Measurements from ENCODE around the gene ENTPD3. TPM values are rescaled to one million over a fixed set of nuclear protein-coding genes. Genes with fewer than 3 reads are reported as not detected.

ENTPD3 gene
- total and polyA plus RNA-seq, 8 donors, result 0.93 to 3.8 (median 2.5) TPM; not detected in 4

- Histone ChIP-seq H3K4me1 (no peaks in the 10 kb centered on the region), H3K27me3 (no peaks in the 10 kb centered on the region), H3K4me3 (no peak overlapping the region), H3K36me3 (no peaks in the 10 kb centered on the region), H3K27ac (no peak overlapping the region), H3K9me3 (peaks cover 0 to 13% (median 5%) of the 10 kb centered on the region in 4 donors)
- intact Hi-C loops (cut with DNase I; ENCODE audit: low total_unique reads), result no loop called here
- TF ChIP-seq EP300 (IDR thresholded peaks at IDR 0.05), result no peak
- no peak for TF ChIP-seq POLR2A (IDR thresholded peaks at IDR 0.05)
- no peak for TF ChIP-seq POLR2AphosphoS5 (IDR thresholded peaks at IDR 0.05)
- TF ChIP-seq, protein P1, sequence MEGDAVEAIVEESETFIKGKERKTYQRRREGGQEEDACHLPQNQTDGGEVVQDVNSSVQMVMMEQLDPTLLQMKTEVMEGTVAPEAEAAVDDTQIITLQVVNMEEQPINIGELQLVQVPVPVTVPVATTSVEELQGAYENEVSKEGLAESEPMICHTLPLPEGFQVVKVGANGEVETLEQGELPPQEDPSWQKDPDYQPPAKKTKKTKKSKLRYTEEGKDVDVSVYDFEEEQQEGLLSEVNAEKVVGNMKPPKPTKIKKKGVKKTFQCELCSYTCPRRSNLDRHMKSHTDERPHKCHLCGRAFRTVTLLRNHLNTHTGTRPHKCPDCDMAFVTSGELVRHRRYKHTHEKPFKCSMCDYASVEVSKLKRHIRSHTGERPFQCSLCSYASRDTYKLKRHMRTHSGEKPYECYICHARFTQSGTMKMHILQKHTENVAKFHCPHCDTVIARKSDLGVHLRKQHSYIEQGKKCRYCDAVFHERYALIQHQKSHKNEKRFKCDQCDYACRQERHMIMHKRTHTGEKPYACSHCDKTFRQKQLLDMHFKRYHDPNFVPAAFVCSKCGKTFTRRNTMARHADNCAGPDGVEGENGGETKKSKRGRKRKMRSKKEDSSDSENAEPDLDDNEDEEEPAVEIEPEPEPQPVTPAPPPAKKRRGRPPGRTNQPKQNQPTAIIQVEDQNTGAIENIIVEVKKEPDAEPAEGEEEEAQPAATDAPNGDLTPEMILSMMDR (IDR thresholded peaks at IDR 0.05), result no peak
- DNase-seq, result no peak
Observed at GRCh38 chr3:40350529-40350928, 36.5 kb upstream of the ENTPD3 start.

DNA sequence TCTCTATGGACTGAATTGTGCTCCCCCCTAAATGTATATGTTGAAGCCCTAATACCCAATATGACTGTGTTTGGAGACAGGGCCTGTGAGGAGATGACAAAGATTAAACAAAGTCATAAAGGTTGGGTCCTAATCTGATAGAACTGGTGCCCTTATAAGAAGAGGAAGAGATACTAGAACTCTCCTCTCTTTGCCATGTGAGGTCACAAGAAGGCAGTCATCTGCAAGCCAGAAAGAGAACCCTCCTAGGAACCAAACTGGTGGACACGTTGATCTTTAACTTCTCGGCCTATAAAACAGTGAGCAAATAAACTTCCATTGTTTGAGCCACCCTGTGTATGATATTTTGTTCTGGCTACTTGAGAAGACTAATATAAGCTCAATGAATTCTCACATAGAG is 31.6 kb upstream of the ENTPD3 start:
- H3K4me3 ChIP-seq, result no peak overlapping the region
- no peaks in the 10 kb centered on the region for H3K27me3 ChIP-seq
- no peak overlapping the region for H3K27ac ChIP-seq
- peaks cover 0 to 7% (median 0%) of the 10 kb centered on the region in 4 donors for H3K9me3 ChIP-seq
- DNase-seq, result no peak
- H3K36me3 ChIP-seq, result no peaks in the 10 kb centered on the region
- intact Hi-C loops (cut with DNase I; ENCODE audit: low total_unique reads), result no loop called here
- no peaks in the 10 kb centered on the region for H3K4me1 ChIP-seq
- WGBS, 5 donors, result 47 to 77% (median 60%) methylated on average over 2 of the region's 2 CpGs
- TF ChIP-seq, protein P1 (IDR thresholded peaks at IDR 0.05), result no peak
- TF ChIP-seq EP300 (IDR thresholded peaks at IDR 0.05) (no peak), POLR2AphosphoS5 (IDR thresholded peaks at IDR 0.05) (no peak), POLR2A (IDR thresholded peaks at IDR 0.05) (no peak)

DNA sequence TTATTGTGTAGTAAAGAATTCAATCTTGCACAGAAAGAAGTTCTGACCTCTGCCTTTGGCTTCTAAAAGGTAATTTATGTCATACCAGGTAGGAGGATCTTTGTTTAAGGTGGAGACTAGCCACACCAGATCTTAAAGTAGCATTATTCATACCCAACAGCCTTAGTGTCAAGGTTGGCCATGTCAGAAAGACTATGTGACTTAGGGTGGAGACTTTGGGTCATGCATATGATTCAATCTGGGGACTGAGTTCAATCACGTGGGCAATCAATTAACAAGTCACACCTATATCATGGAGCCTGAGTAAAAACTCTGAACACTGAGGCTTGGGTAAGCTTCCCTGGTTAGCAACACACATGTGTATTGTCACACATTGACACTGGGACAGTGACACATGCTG is 28.5 kb upstream of the ENTPD3 start:
- Histone ChIP-seq H3K27ac (no peak overlapping the region), H3K9me3 (no peaks in the 10 kb centered on the region), H3K36me3 (no peaks in the 10 kb centered on the region), H3K4me1 (no peaks in the 10 kb centered on the region), H3K4me3 (no peak overlapping the region), H3K27me3 (no peaks in the 10 kb centered on the region)
- intact Hi-C loops (cut with DNase I; ENCODE audit: low total_unique reads), result no loop called here
- DNase-seq, result no peak
- WGBS, 5 donors, result 63 to 84% (median 80%) methylated on average over 1 of the region's 1 CpG
- no peak for TF ChIP-seq EP300 (IDR thresholded peaks at IDR 0.05)

DNA sequence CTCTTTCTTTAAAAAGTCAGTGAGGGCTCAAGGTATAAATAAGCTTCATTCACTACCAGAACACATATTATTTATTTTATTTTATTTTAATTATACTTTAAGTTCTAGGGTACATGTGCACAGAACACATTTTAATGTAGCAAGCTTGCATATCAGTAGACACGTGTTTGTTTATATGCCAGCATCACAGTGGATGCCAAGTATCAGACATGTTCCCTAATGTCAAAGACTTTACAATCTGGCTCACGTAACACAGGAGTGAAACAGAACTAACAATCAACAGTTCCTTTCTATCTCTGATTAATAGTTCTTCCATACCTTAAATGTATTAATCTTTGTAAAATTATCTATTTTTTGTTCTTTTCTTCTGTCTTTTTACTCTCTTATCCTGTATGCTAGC is 23.3 kb upstream of the ENTPD3 start:
- no peaks in the 10 kb centered on the region for H3K36me3 ChIP-seq
- TF ChIP-seq, protein P1 (IDR thresholded peaks at IDR 0.05), result no peak
- TF ChIP-seq POLR2A (IDR thresholded peaks at IDR 0.05) (no peak), EP300 (IDR thresholded peaks at IDR 0.05) (no peak), POLR2AphosphoS5 (IDR thresholded peaks at IDR 0.05) (no peak)
- 37 to 64% (median 39%) methylated on average over 2 of the region's 2 CpGs for WGBS, 5 donors
- H3K4me3 ChIP-seq, result no peak overlapping the region
- H3K9me3 ChIP-seq, result no peaks in the 10 kb centered on the region
- H3K4me1 ChIP-seq, result no peaks in the 10 kb centered on the region
- no peak for DNase-seq
- H3K27ac ChIP-seq, result no peak overlapping the region
- H3K27me3 ChIP-seq, result no peaks in the 10 kb centered on the region
- intact Hi-C loops (cut with DNase I; ENCODE audit: low total_unique reads), result no loop called here

- no peaks in the 10 kb centered on the region for H3K36me3 ChIP-seq
- peak in 1 of 2 donors; percentile 9 for DNase-seq
- intact Hi-C loops (cut with DNase I; ENCODE audit: low total_unique reads), result no loop called here
- H3K27ac ChIP-seq, result no peak overlapping the region
- TF ChIP-seq EP300 (IDR thresholded peaks at IDR 0.05) (no peak), POLR2A (IDR thresholded peaks at IDR 0.05) (no peak), POLR2AphosphoS5 (IDR thresholded peaks at IDR 0.05) (no peak)
- TF ChIP-seq, protein P1 (IDR thresholded peaks at IDR 0.05), result no peak
- no peaks in the 10 kb centered on the region for H3K4me1 ChIP-seq
- H3K9me3 ChIP-seq, result peaks cover 0 to 5% (median 0%) of the 10 kb centered on the region in 4 donors
- H3K4me3 ChIP-seq, result no peak overlapping the region
- H3K27me3 ChIP-seq, result no peaks in the 10 kb centered on the region
- 65 to 76% (median 73%) methylated on average over 2 of the region's 2 CpGs for WGBS, 5 donors
Observed at GRCh38 chr3:40366203-40367162, 20.5 kb upstream of the ENTPD3 start.
